SJSA1 (cell line): Measurements from ENCODE around the gene CCDC126. TPM values are rescaled to one million over a fixed set of nuclear protein-coding genes. Genes with fewer than 3 reads are reported as not detected.

Experiments used
- DNase-seq, 2 experiments: peaks; one replicate each; pipeline ENCODE4 v3.0.0-alpha.2; 2015 to 2020; ENCODE audit warnings: low spot score in 2 of 2, low read depth in 1 of 2
- H3K27ac ChIP-seq: fragments of 250-450 bp; sonication (Bioruptor Pico); 2 replicates; pipeline ENCODE4 v1.5.1; 2020; ENCODE audit warnings: mild to moderate bottlenecking, moderate library complexity
- H3K27me3 ChIP-seq: fragments of 250-450 bp; sonication (Bioruptor Pico); replicated peaks from 2 replicates; pipeline ENCODE4 v1.5.1; 2020; ENCODE audit warnings: mild to moderate bottlenecking, moderate library complexity
- H3K36me3 ChIP-seq: fragments of 250-450 bp; sonication (Bioruptor Pico); 2 replicates; pipeline ENCODE4 v1.5.1; 2020; ENCODE audit warnings: mild to moderate bottlenecking
- H3K4me1 ChIP-seq: fragments of 250-450 bp; sonication (Bioruptor Pico); replicated peaks from 2 replicates; pipeline ENCODE4 v1.6.1; 2021; ENCODE audit warnings: mild to moderate bottlenecking
- H3K4me3 ChIP-seq: fragments of 250-450 bp; sonication (Bioruptor Pico); 2 replicates; pipeline ENCODE4 v1.5.1; 2020; ENCODE audit warnings: mild to moderate bottlenecking
- H3K9me3 ChIP-seq: fragments of 250-450 bp; sonication (Bioruptor Pico); replicated peaks from 2 replicates; pipeline ENCODE4 v1.5.1; 2020; ENCODE audit warnings: mild to moderate bottlenecking
- total RNA-seq: library from RNA; depleted of rRNA; stranded (reverse); fragments of >200 nt; shearing (Covaris generic); gene quantifications from 2 replicates; pipeline ENCODE4 v1.2.3, GENCODE V29; 2014

The CCDC126 gene
- total RNA-seq, 1 experiment from 2014 or later: 52.1 TPM

DNA sequence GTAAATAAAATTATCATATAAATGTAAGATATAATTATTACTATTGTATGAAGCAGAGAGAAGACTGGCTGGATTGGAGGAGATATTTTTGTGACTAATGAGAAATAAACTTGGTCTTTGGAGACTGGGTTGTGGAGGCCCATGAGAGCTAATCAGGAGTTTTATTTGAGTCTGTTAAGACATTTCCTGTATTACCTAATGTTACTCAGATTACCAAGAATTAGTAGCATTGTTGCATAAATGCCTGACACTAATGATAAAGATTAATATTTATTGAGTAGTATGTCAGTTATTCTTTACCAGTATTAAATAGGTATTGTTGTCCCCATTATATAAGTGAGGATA is 7.1 kb downstream of the CCDC126 start:
- no peaks in the 10 kb centered on the region for H3K9me3 ChIP-seq
- DNase-seq: no peak
- H3K27me3 ChIP-seq: no peaks in the 10 kb centered on the region
- peaks cover 47% of the 10 kb centered on the region for H3K4me1 ChIP-seq
- H3K4me3 ChIP-seq: no peak overlapping the region
- peaks cover 4% of the 10 kb centered on the region; the same call in 1 of the 2 replicates for H3K36me3 ChIP-seq
- H3K27ac ChIP-seq: no peak overlapping the region

GRCh38 chr7:23607130-23607529 is 9.9 kb downstream of the CCDC126 start:
- Histone ChIP-seq H3K4me1 (peaks cover 19% of the 10 kb centered on the region), H3K27ac (no peak overlapping the region), H3K9me3 (no peaks in the 10 kb centered on the region), H3K27me3 (no peaks in the 10 kb centered on the region), H3K36me3 (peaks cover 11% of the 10 kb centered on the region), H3K4me3 (no peak overlapping the region)
- no peak for DNase-seq

GRCh38 chr7:23607866-23608265 is 10.7 kb downstream of the CCDC126 start:
- Histone ChIP-seq H3K4me1 (peaks cover 11% of the 10 kb centered on the region), H3K27me3 (no peaks in the 10 kb centered on the region), H3K9me3 (no peaks in the 10 kb centered on the region), H3K27ac (no peak overlapping the region), H3K4me3 (no peak overlapping the region), H3K36me3 (peaks cover 11% of the 10 kb centered on the region)
- no peak for DNase-seq

DNA sequence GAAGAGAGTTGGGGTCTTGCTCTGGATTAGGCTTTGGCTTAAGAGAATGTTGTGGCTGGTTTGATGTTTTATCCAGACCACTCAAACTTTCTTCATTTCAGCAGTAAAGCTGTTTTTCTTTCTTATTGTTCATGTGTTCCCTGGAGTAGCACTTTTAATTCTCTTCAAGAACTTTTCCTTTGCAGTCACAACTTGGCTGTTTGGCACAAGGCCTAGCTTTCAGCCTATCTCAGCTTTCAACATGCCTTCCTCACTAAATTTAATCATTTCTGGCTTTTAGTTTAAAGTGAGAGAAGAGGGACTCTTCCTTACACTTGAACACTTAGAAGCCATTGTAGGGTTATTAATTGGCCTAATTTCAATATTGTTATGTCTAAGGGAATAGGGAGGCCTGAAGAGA is 18.1 kb downstream of the CCDC126 start:
- H3K27ac ChIP-seq: no peak overlapping the region
- no peaks in the 10 kb centered on the region for H3K27me3 ChIP-seq
- no peak for DNase-seq
- peaks cover 16% of the 10 kb centered on the region for H3K4me1 ChIP-seq
- peaks cover 11% of the 10 kb centered on the region for H3K9me3 ChIP-seq
- peaks cover 30% of the 10 kb centered on the region for H3K36me3 ChIP-seq
- H3K4me3 ChIP-seq: no peak overlapping the region

GRCh38 chr7:23616593-23616992 is 19.4 kb downstream of the CCDC126 start:
- Histone ChIP-seq H3K27ac (no peak overlapping the region), H3K27me3 (no peaks in the 10 kb centered on the region)

DNA sequence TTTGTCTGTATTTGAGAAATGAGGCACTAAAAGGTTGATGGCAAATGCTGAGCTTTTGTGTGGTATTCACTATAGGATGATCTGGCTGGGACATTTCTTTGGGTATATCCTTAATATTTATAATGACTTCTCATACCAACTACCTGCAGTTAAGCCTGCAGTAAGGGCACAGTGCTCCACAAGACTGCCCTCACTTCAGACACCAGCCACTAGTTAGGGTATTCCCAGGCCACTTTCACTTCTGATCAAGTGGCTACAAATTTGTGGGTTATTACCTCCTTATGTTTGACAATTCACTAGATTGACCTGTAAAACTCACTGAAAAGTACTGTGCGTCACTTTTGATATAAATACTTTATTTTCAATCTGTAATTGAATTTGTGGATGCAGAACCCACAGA is 20.3 kb downstream of the CCDC126 start:
- Histone ChIP-seq H3K27me3 (no peaks in the 10 kb centered on the region), H3K9me3 (peaks cover 11% of the 10 kb centered on the region), H3K27ac (no peak overlapping the region; the same call in 1 of the 2 replicates), H3K4me3 (no peak overlapping the region), H3K4me1 (peaks cover 22% of the 10 kb centered on the region), H3K36me3 (peaks cover 25% of the 10 kb centered on the region)
- no peak for DNase-seq

More at GRCh38 chr7:23616593-23616992, 19.4 kb downstream of the CCDC126 start:
- peaks cover 11% of the 10 kb centered on the region for H3K9me3 ChIP-seq
- H3K4me1 ChIP-seq: peaks cover 16% of the 10 kb centered on the region
- no peak for DNase-seq
- H3K4me3 ChIP-seq: no peak overlapping the region
- peaks cover 24% of the 10 kb centered on the region for H3K36me3 ChIP-seq

DNA sequence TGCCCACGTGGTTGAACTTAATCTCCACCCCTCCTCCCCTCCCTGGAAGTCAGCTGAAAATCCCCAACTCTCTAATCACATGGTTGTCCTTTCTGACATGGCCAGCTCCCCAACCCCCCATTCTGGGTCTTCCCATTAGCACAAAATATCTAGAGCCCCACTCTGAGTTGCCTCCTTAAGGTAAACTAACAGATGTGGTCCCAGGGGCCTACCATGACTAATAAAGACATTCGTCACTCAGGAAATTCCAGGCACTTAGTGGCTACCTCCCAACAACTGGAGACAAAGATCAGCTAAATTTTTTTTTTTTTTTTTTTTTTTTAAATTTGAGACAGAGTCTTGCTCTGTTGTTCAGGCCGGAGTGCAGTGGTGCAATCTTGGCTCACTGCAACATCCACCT is 21.1 kb downstream of the CCDC126 start:
- Histone ChIP-seq H3K36me3 (peaks cover 26% of the 10 kb centered on the region), H3K9me3 (peaks cover 11% of the 10 kb centered on the region)
- peak; percentile 77 for DNase-seq

DNA sequence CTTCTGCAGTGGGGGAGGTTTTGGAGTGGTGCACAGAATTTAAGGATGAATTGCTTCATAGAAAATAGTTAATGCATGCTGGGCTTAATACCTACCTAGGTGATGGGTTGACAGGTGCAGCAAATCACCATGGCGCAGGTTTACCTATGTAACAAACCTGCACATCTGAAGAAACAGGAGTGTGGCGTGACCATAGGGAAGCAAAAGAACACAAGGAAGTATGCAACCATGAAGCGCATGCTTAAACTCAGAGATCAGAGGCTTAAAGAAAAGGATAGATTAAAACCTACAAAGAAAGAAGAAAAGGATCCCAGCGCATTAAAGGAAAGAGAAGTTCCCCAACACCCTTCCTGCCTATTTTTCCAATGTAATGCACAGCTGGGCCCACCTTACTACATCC is 22.0 kb downstream of the CCDC126 start:
- H3K4me1 ChIP-seq: peaks cover 31% of the 10 kb centered on the region
- peaks cover 26% of the 10 kb centered on the region for H3K36me3 ChIP-seq
- H3K27me3 ChIP-seq: no peaks in the 10 kb centered on the region
- no peak overlapping the region for H3K27ac ChIP-seq
- DNase-seq: no peak
- peaks cover 11% of the 10 kb centered on the region for H3K9me3 ChIP-seq
- no peak overlapping the region for H3K4me3 ChIP-seq

More for the DNA sequence above, 21.1 kb downstream of the CCDC126 start:
- Histone ChIP-seq H3K4me1 (peaks cover 30% of the 10 kb centered on the region), H3K4me3 (no peak overlapping the region), H3K27ac (no peak overlapping the region), H3K27me3 (no peaks in the 10 kb centered on the region)

DNA sequence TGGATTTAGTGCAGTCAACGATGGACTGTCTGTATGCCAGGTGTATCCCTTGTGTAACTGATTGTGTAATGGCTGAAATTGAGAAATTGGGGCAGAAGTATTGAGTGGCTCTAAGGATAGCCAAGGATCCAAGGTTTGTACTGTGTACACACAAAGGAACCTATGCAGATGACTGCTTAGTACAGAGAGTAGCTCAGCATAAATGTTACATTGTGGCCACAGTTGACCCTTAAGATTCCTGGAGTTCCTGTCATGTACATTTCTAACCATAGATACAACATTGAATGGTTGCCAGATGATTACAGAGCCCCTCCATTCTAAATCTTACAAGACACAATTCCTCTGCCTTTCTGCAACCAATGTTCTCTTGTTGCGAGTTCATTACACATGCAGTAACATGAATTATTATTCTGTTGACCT is 25.3 kb downstream of the CCDC126 start:
- Histone ChIP-seq H3K36me3 (peaks cover 13% of the 10 kb centered on the region), H3K9me3 (0 out of 2 replicates have a peak, but pooled peaks cover 6% of the 10 kb centered on the region), H3K4me1 (peaks cover 30% of the 10 kb centered on the region), H3K27ac (peak overlapping the region; percentile 63), H3K4me3 (no peak overlapping the region), H3K27me3 (no peaks in the 10 kb centered on the region)
- DNase-seq: peak in 1 of 2 experiments; percentile 41

GRCh38 chr7:23628370-23628769 is 31.2 kb downstream of the CCDC126 start:
- Histone ChIP-seq H3K27ac (no peak overlapping the region), H3K36me3 (peaks cover 2% of the 10 kb centered on the region; the same call in 1 of the 2 replicates), H3K9me3 (no peaks in the 10 kb centered on the region), H3K4me1 (no peaks in the 10 kb centered on the region), H3K4me3 (no peak overlapping the region), H3K27me3 (no peaks in the 10 kb centered on the region)
- DNase-seq: no peak

- Histone ChIP-seq H3K9me3 (no peaks in the 10 kb centered on the region), H3K36me3 (no peaks in the 10 kb centered on the region; the same call in 1 of the 2 replicates), H3K4me1 (no peaks in the 10 kb centered on the region), H3K27me3 (no peaks in the 10 kb centered on the region), H3K4me3 (no peak overlapping the region), H3K27ac (no peak overlapping the region)
- no peak for DNase-seq
These were observed 36.2 kb downstream of the CCDC126 start for GRCh38 chr7:23633417-23633816.

DNA sequence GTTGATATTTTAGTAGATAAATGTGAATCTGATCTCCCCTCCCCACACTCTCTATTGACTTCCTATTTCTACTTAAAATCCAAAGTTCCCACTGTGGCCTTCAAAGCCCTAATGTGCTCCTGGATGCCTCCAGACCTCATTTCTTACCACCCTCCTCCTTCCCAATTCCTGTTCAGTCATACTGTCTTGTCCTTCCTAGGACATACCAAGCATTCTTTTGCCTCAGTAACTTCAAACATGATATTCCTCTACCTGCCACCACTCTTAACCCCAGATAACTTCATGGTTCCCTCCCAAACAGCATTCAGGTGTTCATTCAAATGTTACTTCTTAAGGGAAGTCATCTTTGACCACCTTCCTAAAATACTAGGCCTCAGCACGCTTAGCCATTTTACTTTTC is 48.6 kb downstream of the CCDC126 start:
- DNase-seq: no peak

GRCh38 chr7:23653942-23654341 is 56.8 kb downstream of the CCDC126 start:
- H3K9me3 ChIP-seq: peaks cover 9% of the 10 kb centered on the region
- H3K36me3 ChIP-seq: no peaks in the 10 kb centered on the region
- no peaks in the 10 kb centered on the region for H3K4me1 ChIP-seq
- H3K4me3 ChIP-seq: no peak overlapping the region
- DNase-seq: no peak
- no peak overlapping the region for H3K27ac ChIP-seq
- H3K27me3 ChIP-seq: no peaks in the 10 kb centered on the region

More for the DNA sequence above, 48.6 kb downstream of the CCDC126 start:
- Histone ChIP-seq H3K27ac (no peak overlapping the region), H3K4me3 (no peak overlapping the region), H3K4me1 (no peaks in the 10 kb centered on the region), H3K27me3 (no peaks in the 10 kb centered on the region), H3K9me3 (no peaks in the 10 kb centered on the region), H3K36me3 (no peaks in the 10 kb centered on the region)

- H3K9me3 ChIP-seq: peaks cover 9% of the 10 kb centered on the region
- H3K27me3 ChIP-seq: no peaks in the 10 kb centered on the region
- no peaks in the 10 kb centered on the region for H3K4me1 ChIP-seq
- no peak overlapping the region for H3K27ac ChIP-seq
- H3K4me3 ChIP-seq: no peak overlapping the region
- no peak for DNase-seq
- no peaks in the 10 kb centered on the region for H3K36me3 ChIP-seq
These were observed 57.3 kb downstream of the CCDC126 start for GRCh38 chr7:23654508-23654907.

- Histone ChIP-seq H3K4me3 (no peak overlapping the region), H3K27me3 (no peaks in the 10 kb centered on the region), H3K27ac (no peak overlapping the region), H3K9me3 (peaks cover 9% of the 10 kb centered on the region), H3K36me3 (no peaks in the 10 kb centered on the region), H3K4me1 (no peaks in the 10 kb centered on the region)
- no peak for DNase-seq
These were observed 58.3 kb downstream of the CCDC126 start for GRCh38 chr7:23655433-23655832.
